Memory B cell (primary cell): ENCODE results near the gene ZCWPW1.

Source experiments
- ATAC-seq: fragments of 150-1000 bp; cut with Tn5 transposase; 2 replicates; pipeline ENCODE4 v1.10.0; 2021; ENCODE audit warnings: low read depth, mild to moderate bottlenecking, moderate library complexity
- DNase-seq, 2 donors: peaks; one replicate each; pipeline ENCODE4 v3.0.0; 2022; ENCODE audit warnings: low spot score in 2 of 2
- H3K27ac Mint-ChIP-seq: one replicate; pipeline ENCODE4 v1.8.0; 2022; ENCODE audit warnings: mild to moderate bottlenecking, moderate library complexity, mixed read lengths
- H3K27me3 Mint-ChIP-seq: one replicate; pipeline ENCODE4 v1.8.0; 2022; ENCODE audit warnings: mixed read lengths
- H3K36me3 Mint-ChIP-seq: one replicate; pipeline ENCODE4 v1.8.0; 2022; ENCODE audit warnings: mild to moderate bottlenecking, mixed read lengths
- H3K4me1 Mint-ChIP-seq: one replicate; pipeline ENCODE4 v1.8.0; 2022; ENCODE audit warnings: mixed read lengths
- H3K4me3 Mint-ChIP-seq: one replicate; pipeline ENCODE4 v1.8.0; 2022; ENCODE audit warnings: mild to moderate bottlenecking, moderate library complexity, mixed read lengths
- H3K9me3 Mint-ChIP-seq: one replicate; pipeline ENCODE4 v1.8.0; 2022; ENCODE audit warnings: mixed read lengths

The ZCWPW1 gene

DNA sequence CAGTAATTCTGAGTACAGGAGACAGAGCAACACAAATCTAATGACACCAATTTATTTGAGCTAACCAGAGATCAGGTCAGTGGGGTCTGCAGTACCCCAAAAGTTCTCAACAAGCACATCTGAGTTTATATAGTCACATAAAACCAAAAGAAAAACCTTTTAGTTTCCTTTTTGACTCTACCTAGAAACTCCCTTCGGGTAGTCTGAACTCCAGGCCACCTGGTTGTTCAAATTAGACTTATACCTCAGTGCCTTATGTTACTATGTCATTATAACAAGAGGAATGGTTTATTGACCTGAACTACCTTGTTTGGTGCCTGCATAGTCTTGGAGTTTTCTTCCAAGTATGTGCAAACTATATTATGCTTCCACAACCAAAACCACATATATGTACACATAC lies 14.6 kb downstream of the ZCWPW1 start:
- H3K27me3 Mint-ChIP-seq: no peaks in the 10 kb centered on the region
- no peak overlapping the region for H3K27ac Mint-ChIP-seq

GRCh38 chr7:100413346-100413745 lies 15.2 kb downstream of the ZCWPW1 start:
- H3K27me3 Mint-ChIP-seq: no peaks in the 10 kb centered on the region
- H3K36me3 Mint-ChIP-seq: peaks cover 6% of the 10 kb centered on the region
- ATAC-seq (peak; percentile 46), DNase-seq (no peak)
- no peak overlapping the region for H3K27ac Mint-ChIP-seq
- H3K4me1 Mint-ChIP-seq: peaks cover 7% of the 10 kb centered on the region
- H3K9me3 Mint-ChIP-seq: no peaks in the 10 kb centered on the region
- no peak overlapping the region for H3K4me3 Mint-ChIP-seq

More for the DNA sequence above, 14.6 kb downstream of the ZCWPW1 start:
- H3K4me3 Mint-ChIP-seq: no peak overlapping the region
- DNase-seq (no peak), ATAC-seq (peak; percentile 78)
- H3K4me1 Mint-ChIP-seq: peaks cover 7% of the 10 kb centered on the region
- no peaks in the 10 kb centered on the region for H3K9me3 Mint-ChIP-seq
- H3K36me3 Mint-ChIP-seq: peaks cover 6% of the 10 kb centered on the region

DNA sequence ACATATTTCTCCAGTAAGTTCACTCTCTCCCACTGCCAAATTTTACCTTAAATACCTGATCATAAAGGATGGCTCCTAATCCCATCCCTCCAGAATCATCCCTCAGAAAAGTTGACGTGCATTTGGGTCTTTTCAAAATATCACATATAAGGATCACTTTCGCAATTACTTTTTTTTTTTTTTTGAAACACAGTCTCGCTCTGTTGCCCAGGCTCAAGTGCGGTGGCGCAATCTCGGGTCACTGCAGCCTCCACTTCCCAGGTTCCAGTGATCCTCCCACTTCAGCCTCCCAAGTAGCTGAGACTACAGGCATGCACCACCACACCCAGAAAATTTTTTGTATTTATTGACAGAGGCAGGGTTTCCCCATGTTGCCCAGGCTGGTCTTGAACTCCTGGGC lies 17.4 kb downstream of the ZCWPW1 start:
- Mint-ChIP-seq H3K27me3 (no peaks in the 10 kb centered on the region), H3K4me1 (peaks cover 12% of the 10 kb centered on the region), H3K36me3 (peaks cover 6% of the 10 kb centered on the region), H3K4me3 (no peak overlapping the region), H3K9me3 (no peaks in the 10 kb centered on the region), H3K27ac (no peak overlapping the region)
- DNase-seq (no peak), ATAC-seq (no peak)

GRCh38 chr7:100407285-100408180 lies 21.0 kb downstream of the ZCWPW1 start:
- Mint-ChIP-seq H3K4me1 (peaks cover 5% of the 10 kb centered on the region), H3K27ac (no peak overlapping the region), H3K9me3 (no peaks in the 10 kb centered on the region), H3K27me3 (no peaks in the 10 kb centered on the region), H3K4me3 (peak overlapping the region; percentile 8), H3K36me3 (peaks cover 6% of the 10 kb centered on the region)
- DNase-seq (peak; percentile 39 to 76), ATAC-seq (peak; percentile 95)

DNA sequence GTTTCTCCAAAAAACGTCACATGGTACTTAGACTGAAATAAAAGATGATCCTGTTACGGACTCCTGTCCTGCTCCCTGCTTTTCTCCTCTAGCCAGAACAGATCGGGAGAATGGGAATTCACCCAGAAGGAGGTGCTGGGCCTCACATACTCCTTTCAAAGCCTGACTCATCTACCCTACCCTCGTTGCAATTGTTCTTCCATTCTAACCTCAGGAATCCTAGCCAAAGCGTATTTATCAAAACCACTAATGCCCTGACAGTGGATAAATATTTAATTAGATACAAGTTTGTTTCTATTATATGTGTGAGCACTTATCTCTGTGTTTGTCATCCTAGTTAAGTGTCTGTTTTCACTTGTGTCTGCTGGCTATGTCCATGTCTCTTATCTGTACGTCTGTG lies 21.7 kb downstream of the ZCWPW1 start:
- Mint-ChIP-seq H3K27me3 (no peaks in the 10 kb centered on the region), H3K4me3 (no peak overlapping the region), H3K36me3 (peaks cover 6% of the 10 kb centered on the region), H3K9me3 (no peaks in the 10 kb centered on the region), H3K4me1 (peaks cover 5% of the 10 kb centered on the region), H3K27ac (no peak overlapping the region)
- no peak for DNase-seq
- ATAC-seq: no peak

DNA sequence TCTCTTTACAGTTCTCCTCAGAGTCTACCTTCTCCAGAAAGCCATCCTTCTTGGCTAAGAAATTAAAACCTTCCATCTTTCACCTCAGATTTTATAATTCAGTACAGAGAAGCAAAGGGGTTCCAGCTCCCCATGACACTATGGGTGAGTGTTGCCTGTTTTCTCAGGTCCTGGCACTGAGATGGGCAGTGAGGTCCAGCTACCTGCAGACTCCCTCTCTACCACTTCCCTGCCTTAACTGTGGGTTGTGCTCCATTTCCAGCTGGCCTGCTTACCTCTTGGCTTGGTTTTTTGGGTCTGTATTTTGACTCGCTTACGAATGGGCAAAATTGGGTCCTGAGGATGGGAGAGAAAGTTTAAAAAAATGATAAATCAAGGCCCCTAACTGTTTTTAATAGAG lies 26.3 kb downstream of the ZCWPW1 start:
- Mint-ChIP-seq H3K27ac (no peak overlapping the region), H3K36me3 (peaks cover 6% of the 10 kb centered on the region), H3K27me3 (no peaks in the 10 kb centered on the region), H3K4me1 (peaks cover 20% of the 10 kb centered on the region), H3K9me3 (no peaks in the 10 kb centered on the region), H3K4me3 (no peak overlapping the region)
- DNase-seq (no peak), ATAC-seq (no peak)

DNA sequence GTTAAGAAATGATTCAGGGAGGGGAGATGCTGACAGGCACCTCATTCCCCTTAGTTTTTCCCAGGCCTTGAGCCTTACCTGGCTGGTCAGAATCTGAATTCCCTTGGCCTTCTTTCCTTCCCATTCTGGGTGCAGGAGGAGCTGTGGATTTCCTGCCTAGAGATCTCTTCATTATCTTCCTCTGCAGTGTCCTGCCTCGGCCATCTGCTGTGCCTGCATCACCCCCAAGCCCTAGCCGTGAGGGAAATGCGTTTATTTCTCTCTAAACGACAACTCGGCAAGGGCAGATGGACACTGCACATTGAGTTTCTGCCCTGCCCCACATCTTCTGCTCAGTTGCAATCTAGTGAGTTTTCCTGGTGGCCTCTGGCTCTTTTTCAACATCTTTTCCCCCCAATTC lies 26.7 kb downstream of the ZCWPW1 start:
- Mint-ChIP-seq H3K4me3 (no peak overlapping the region), H3K27me3 (no peaks in the 10 kb centered on the region), H3K9me3 (no peaks in the 10 kb centered on the region), H3K4me1 (peaks cover 22% of the 10 kb centered on the region), H3K27ac (no peak overlapping the region), H3K36me3 (peaks cover 6% of the 10 kb centered on the region)
- DNase-seq (no peak), ATAC-seq (no peak)

- Mint-ChIP-seq H3K27me3 (no peaks in the 10 kb centered on the region), H3K4me3 (no peak overlapping the region), H3K4me1 (peaks cover 24% of the 10 kb centered on the region), H3K9me3 (no peaks in the 10 kb centered on the region), H3K27ac (no peak overlapping the region), H3K36me3 (peaks cover 6% of the 10 kb centered on the region)
- ATAC-seq (no peak), DNase-seq (no peak)
Measured at GRCh38 chr7:100400656-100401055, 27.8 kb downstream of the ZCWPW1 start.

- Mint-ChIP-seq H3K27ac (peak overlapping the region; percentile 38), H3K27me3 (no peaks in the 10 kb centered on the region)
Measured at GRCh38 chr7:100400041-100400440, 28.5 kb downstream of the ZCWPW1 start.

GRCh38 chr7:100398239-100398638 lies 30.3 kb downstream of the ZCWPW1 start:
- H3K27me3 Mint-ChIP-seq: no peaks in the 10 kb centered on the region
- H3K9me3 Mint-ChIP-seq: peaks cover 2% of the 10 kb centered on the region
- peaks cover 34% of the 10 kb centered on the region for H3K4me1 Mint-ChIP-seq
- no peak overlapping the region for H3K4me3 Mint-ChIP-seq
- peaks cover 2% of the 10 kb centered on the region for H3K36me3 Mint-ChIP-seq
- DNase-seq: no peak
- ATAC-seq: no peak
- H3K27ac Mint-ChIP-seq: peak overlapping the region; percentile 7

More at GRCh38 chr7:100400041-100400440, 28.5 kb downstream of the ZCWPW1 start:
- H3K36me3 Mint-ChIP-seq: peaks cover 6% of the 10 kb centered on the region
- ATAC-seq (no peak), DNase-seq (no peak)
- peaks cover 26% of the 10 kb centered on the region for H3K4me1 Mint-ChIP-seq
- no peak overlapping the region for H3K4me3 Mint-ChIP-seq
- H3K9me3 Mint-ChIP-seq: peaks cover 2% of the 10 kb centered on the region

DNA sequence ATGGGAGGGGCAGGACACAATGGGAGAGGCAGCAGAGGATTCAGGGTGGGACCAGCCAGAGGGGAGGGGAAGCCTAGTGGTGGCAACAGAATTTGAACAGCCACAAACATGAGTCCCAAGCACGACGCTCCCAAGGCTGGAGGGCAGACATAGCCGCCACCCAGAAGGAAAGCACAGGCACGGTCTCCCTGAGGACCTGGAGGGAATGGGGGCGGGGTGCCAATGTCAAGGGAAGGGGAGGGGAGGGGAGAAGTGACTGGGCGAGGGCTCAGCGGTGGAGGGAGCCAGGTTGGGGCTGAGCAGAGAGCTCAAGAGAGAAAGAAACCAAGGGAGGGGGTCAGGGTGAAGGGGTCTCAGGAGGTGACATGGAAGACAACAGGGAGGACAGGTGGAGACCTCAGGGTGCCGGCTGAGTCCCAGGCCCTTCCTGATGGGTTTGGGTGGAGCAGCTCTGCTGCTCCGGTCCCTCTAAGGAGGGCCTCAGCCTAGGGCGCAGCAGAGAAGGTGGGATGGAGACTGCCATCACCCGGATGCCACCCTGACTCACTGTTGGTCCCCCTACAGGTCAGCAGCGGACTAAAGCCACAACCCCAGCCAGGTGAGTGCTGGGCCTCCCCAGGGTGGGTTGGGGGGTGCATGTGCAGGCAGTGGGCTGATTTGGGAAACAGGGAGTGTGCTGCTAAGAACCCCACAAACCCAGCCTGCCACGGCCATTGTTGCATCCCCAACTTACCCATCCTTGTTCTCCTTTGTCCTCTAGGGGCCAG lies 31.0 kb downstream of the ZCWPW1 start:
- peaks cover 2% of the 10 kb centered on the region for H3K9me3 Mint-ChIP-seq

DNA sequence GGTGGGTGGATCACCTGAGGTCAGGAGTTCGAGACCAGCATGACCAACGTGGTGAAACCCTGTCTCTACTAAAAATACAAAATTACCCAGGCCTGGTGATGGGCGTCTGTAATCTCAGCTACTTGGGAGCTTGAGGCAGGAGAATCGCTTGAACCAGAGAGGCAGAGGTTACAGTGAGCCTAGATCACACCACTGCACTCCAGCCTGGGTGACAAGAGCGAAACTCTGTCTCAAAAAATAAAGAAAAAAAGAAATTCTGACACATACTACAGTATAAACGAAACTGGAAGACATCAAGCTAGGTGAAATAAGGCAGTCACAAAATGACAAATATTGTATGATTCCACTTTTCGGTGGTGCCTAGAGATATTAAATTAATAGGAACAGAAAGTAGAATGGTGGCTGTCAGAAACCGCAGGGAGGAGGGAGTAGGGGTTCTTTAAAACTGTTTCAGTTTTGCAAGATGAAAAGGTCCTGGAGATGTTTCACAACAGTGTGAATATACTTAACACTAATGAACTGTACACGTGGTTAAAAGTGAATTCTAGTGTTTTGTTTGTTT lies 32.0 kb downstream of the ZCWPW1 start:
- Mint-ChIP-seq H3K4me3 (peak overlapping the region; percentile 77), H3K36me3 (no peaks in the 10 kb centered on the region), H3K27me3 (no peaks in the 10 kb centered on the region), H3K4me1 (peaks cover 41% of the 10 kb centered on the region), H3K9me3 (peaks cover 2% of the 10 kb centered on the region), H3K27ac (peak overlapping the region; percentile 96)
- ATAC-seq (peak; percentile 94), DNase-seq (peak in 1 of 2 donors; percentile 68)

More for the DNA sequence above, 31.0 kb downstream of the ZCWPW1 start:
- H3K4me3 Mint-ChIP-seq: peak overlapping the region; percentile 77
- H3K4me1 Mint-ChIP-seq: peaks cover 35% of the 10 kb centered on the region
- H3K36me3 Mint-ChIP-seq: peaks cover 2% of the 10 kb centered on the region
- no peak for DNase-seq
- ATAC-seq: no peak
- H3K27ac Mint-ChIP-seq: peak overlapping the region; percentile 96
- H3K27me3 Mint-ChIP-seq: no peaks in the 10 kb centered on the region

- Mint-ChIP-seq H3K4me3 (no peak overlapping the region), H3K27me3 (peaks cover 5% of the 10 kb centered on the region), H3K4me1 (peaks cover 40% of the 10 kb centered on the region), H3K27ac (peak overlapping the region; percentile 73), H3K9me3 (peaks cover 2% of the 10 kb centered on the region), H3K36me3 (no peaks in the 10 kb centered on the region)
- no peak for DNase-seq
- no peak for ATAC-seq
Measured at GRCh38 chr7:100394077-100394476, 34.4 kb downstream of the ZCWPW1 start.
